HFF-Myc (cell line): ENCODE measurements around the gene VCX2.

Experiments
- DNase-seq: peaks from one replicate; pipeline ENCODE4 v3.0.0-alpha.2; 2011; ENCODE audit warnings: low read depth; ENCODE audit errors: extremely low read depth
- H3K4me3 ChIP-seq: replicated peaks from 2 replicates; pipeline ENCODE4 v1.5.1; 2011; ENCODE audit warnings: low read depth, mild to moderate bottlenecking, control low read depth, low read length
- TF ChIP-seq, protein P1 (sequence below): IDR thresholded peaks from 2 replicates; pipeline ENCODE4 v1.5.1; 2012; ENCODE audit warnings: mild to moderate bottlenecking, low read depth, low read length, control low read depth; ENCODE audit errors: missing control alignments

Gene VCX2

DNA sequence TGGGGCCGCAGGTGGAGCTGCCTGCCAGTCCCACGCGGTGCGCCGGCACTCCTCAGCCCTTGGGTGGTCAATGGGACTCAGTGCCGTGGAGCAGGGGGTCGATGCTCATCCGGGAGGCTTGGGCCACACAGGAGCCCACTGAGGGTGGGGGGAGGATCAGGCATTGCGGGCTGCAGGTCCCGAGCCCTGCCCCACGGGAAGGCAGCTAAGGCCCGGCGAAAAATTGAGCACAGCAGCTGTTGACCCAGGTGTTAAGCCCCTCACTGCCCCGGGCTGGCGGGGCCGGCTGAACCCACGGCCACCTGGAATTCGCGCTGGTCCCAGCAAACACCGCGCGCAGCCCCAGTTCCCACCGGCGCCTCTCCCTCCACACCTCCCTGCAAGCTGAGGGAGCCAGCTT, 26.1 kb downstream of the VCX2 start:
- TF ChIP-seq, protein P1, sequence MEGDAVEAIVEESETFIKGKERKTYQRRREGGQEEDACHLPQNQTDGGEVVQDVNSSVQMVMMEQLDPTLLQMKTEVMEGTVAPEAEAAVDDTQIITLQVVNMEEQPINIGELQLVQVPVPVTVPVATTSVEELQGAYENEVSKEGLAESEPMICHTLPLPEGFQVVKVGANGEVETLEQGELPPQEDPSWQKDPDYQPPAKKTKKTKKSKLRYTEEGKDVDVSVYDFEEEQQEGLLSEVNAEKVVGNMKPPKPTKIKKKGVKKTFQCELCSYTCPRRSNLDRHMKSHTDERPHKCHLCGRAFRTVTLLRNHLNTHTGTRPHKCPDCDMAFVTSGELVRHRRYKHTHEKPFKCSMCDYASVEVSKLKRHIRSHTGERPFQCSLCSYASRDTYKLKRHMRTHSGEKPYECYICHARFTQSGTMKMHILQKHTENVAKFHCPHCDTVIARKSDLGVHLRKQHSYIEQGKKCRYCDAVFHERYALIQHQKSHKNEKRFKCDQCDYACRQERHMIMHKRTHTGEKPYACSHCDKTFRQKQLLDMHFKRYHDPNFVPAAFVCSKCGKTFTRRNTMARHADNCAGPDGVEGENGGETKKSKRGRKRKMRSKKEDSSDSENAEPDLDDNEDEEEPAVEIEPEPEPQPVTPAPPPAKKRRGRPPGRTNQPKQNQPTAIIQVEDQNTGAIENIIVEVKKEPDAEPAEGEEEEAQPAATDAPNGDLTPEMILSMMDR, result no peak
- no peak overlapping the region for H3K4me3 ChIP-seq
- no peak for DNase-seq

DNA sequence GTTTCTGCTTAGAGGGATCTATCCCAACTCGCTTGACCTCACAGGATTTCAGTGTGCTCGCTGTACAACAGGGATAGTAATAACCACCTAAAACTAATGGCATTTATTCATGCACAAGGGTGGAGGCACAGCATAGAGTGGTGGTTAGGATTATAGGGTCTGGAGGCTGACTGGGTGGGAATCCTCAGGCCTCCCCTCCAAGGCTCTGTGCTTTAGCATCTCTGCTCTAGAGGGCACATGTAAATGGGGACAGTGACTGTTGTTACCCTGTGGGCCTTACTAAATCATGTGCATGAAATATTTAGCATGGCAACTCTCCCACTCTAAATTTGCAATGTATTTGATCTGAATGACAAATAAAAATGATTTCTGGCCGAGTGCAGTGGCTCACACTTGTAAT, 29.2 kb downstream of the VCX2 start:
- TF ChIP-seq, protein P1, result no peak
- no peak overlapping the region for H3K4me3 ChIP-seq
- DNase-seq, result no peak

DNA sequence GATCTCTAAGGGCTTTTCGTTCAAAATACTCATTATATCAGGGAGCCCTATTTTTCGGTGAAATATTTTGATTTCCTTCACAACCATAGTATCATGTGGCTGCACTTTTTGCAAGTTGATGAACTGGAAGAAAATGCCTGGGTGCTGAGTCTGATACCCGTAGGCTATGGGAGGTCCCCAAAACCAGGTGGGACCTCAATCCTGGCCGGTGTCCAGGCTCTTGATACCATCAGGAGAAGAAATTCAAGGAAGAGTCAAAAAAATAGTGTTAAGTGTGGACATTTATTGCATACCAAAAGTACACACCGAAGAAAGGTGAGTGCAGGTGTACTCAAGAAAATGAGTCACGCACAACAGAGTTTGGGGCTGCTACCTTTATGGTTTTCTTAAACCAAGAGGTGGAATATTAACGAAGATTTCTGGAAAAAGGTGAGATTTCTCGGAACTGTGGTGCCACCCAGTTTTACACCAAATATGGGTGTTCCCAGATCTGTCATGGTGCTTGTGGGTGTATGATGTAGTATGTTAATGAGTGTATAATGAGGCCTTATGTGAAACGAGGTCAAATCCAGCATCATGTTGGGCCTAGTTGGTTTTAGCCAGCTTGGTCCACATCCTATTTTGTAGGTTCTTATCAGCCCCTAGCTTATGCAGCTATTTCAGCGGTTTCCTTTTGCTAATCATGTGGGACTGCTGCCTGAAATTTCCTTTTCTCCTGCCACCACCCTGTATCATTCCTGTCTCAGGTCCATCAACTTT, 29.9 kb downstream of the VCX2 start:
- DNase-seq, result no peak
- H3K4me3 ChIP-seq, result no peak overlapping the region
- TF ChIP-seq, protein P1, result no peak

DNA sequence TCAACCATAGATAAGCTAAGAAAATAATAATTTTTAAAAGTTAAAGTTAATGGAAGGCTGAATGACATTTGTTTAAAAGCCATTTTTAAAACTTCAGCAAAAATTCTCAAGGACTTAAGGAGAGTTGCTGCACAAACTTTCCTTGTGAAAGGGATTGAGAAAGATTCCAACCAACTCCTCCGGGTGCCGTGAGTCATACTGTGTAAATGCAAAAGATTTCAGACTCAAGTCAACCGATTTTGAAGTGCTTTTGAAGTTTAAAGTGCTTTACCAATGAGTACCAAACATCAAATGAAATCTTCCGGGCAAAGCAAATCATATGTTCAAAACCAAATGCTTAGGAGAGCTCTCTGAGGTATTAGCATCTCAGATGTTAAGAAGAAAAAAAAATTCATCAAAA, 31.4 kb downstream of the VCX2 start:
- TF ChIP-seq, protein P1, result no peak
- no peak overlapping the region for H3K4me3 ChIP-seq
- DNase-seq, result no peak

DNA sequence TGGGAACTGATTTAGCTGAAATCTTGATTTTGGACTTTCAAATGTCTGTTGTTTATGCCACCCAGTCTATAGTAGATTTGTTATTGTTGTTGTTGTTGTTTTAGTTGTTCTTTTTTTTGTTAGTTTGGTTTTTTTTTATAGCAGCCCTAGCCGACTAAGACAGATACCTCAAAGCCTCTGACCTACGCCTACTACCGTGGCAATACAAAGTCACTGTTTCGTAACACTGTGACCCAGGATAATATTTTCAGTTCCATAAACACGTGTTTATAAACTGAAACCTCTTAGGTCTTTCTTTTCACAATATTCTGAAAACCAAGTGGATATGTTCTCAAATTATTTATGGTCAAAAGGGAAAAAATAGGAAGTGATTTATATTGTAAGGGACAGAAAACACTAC, 32.8 kb downstream of the VCX2 start:
- TF ChIP-seq, protein P1, result no peak
- H3K4me3 ChIP-seq, result no peak overlapping the region
- no peak for DNase-seq

DNA sequence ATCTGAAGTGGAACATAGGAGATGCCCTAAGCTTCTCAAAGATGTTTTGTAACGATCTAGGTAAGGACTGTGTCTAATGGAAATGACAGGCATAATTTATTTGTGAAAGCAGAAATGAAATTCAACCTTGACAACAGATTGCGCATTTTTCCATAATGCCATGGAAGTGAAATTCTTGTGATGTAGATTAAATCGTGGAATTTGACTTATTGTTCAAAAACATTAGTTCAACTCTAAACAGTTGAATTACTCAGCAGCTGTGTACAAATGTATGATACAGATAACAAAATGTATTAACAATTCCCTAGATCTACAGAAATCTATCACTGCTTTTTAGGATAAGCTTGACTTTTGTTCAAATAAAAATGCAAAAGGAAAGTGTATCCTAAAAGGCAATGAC, 44.4 kb downstream of the VCX2 start:
- TF ChIP-seq, protein P1, result no peak
- no peak for DNase-seq
- H3K4me3 ChIP-seq, result no peak overlapping the region

DNA sequence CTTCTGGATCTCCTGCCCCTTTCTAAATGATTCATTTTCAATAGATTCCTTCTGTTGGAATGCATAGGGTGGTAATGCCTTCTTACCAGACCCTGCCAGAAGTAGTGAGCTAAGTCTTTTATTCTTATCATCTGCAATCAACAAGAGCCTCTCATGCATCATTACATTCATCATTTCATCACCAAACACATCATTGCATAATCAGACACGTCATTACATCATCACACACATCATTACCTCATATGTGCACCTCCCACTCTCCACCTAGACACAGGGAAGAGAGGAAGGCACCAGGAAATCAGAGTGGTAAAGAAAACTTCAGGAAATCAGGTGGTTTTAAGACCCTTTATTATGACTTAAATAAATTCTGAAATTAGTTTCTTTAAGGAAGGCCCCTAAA, 45.0 kb downstream of the VCX2 start:
- H3K4me3 ChIP-seq, result no peak overlapping the region
- DNase-seq, result no peak
- TF ChIP-seq, protein P1, result no peak
